ENCODE data around the gene ATXN7L3. TPM values are rescaled to one million over a fixed set of nuclear protein-coding genes. Genes with fewer than 3 reads are reported as not detected.

ATXN7L3 gene
- total RNA-seq, 4 donors from 2014 or later: 40.9 to 60.4 (median 52.7) TPM

GRCh38 chr17:44205962-44206824 lies 6.5 kb upstream of the ATXN7L3 start:
- peak overlapping the region in 1 of 4 donors; percentile 39 for H3K27ac ChIP-seq

GRCh38 chr17:44204441-44204882 lies 4.8 kb upstream of the ATXN7L3 start:
- Histone ChIP-seq H3K9me3 (no peaks in the 10 kb centered on the region), H3K4me3 (no peak overlapping the region), H3K27ac (peak overlapping the region in 2 of 4 donors; percentile 19 to 99), H3K4me1 (peaks cover 0 to 41% (median 4%) of the 10 kb centered on the region in 4 donors), H3K36me3 (peaks cover 2 to 31% (median 11%) of the 10 kb centered on the region in 3 donors), H3K27me3 (no peaks in the 10 kb centered on the region)
- 52 to 64% methylated on average over 5 of the region's 5 CpGs for WGBS, 2 donors
- no peak for DNase-seq (ENCODE audit: low spot score in 2 of 2)
- no peak for TF ChIP-seq POLR2A (IDR thresholded peaks at IDR 0.05)

More at GRCh38 chr17:44205962-44206824, 6.5 kb upstream of the ATXN7L3 start:
- DNase-seq (ENCODE audit: low spot score in 2 of 2): no peak
- H3K36me3 ChIP-seq: peaks cover 2 to 46% (median 11%) of the 10 kb centered on the region in 3 donors
- no peaks in the 10 kb centered on the region for H3K27me3 ChIP-seq
- H3K4me1 ChIP-seq: peaks cover 0 to 47% (median 13%) of the 10 kb centered on the region in 4 donors
- TF ChIP-seq CTCF (IDR thresholded peaks at IDR 0.05): no peak
- no peak for TF ChIP-seq EP300 (IDR thresholded peaks at IDR 0.05)
- no peak for TF ChIP-seq POLR2A (IDR thresholded peaks at IDR 0.05)
- no peak overlapping the region for H3K4me3 ChIP-seq
- no peaks in the 10 kb centered on the region for H3K9me3 ChIP-seq
- WGBS, 2 donors: 41 to 45% methylated on average over 13 of the region's 13 CpGs

- 54 to 56% methylated on average over 9 of the region's 9 CpGs for WGBS, 2 donors
- no peaks in the 10 kb centered on the region for H3K27me3 ChIP-seq
- H3K27ac ChIP-seq: peak overlapping the region in 3 of 4 donors; percentile 46 to 99 (median 72)
- DNase-seq (ENCODE audit: low spot score in 2 of 2): peak in 1 of 2 donors; percentile 39
- H3K36me3 ChIP-seq: peaks cover 0 to 26% (median 11%) of the 10 kb centered on the region in 3 donors
- TF ChIP-seq CTCF (IDR thresholded peaks at IDR 0.05) (peak; percentile 39 to 67 (median 62)), POLR2A (IDR thresholded peaks at IDR 0.05) (no peak), EP300 (IDR thresholded peaks at IDR 0.05) (no peak)
- no peak overlapping the region for H3K4me3 ChIP-seq
- H3K4me1 ChIP-seq: peaks cover 0 to 41% (median 4%) of the 10 kb centered on the region in 4 donors
- no peaks in the 10 kb centered on the region for H3K9me3 ChIP-seq
Observed at GRCh38 chr17:44203731-44204440, 4.2 kb upstream of the ATXN7L3 start.

GRCh38 chr17:44202756-44203155 lies 3.1 kb upstream of the ATXN7L3 start:
- 46 to 54% methylated on average over 4 of the region's 4 CpGs for WGBS, 2 donors
- Histone ChIP-seq H3K27me3 (no peaks in the 10 kb centered on the region), H3K36me3 (peaks cover 0 to 14% (median 4%) of the 10 kb centered on the region in 3 donors), H3K4me1 (peaks cover 0 to 50% (median 11%) of the 10 kb centered on the region in 4 donors), H3K9me3 (no peaks in the 10 kb centered on the region), H3K27ac (peak overlapping the region in 3 of 4 donors; percentile 46 to 99 (median 72)), H3K4me3 (no peak overlapping the region)
- TF ChIP-seq CTCF (IDR thresholded peaks at IDR 0.05): no peak
- TF ChIP-seq EP300 (IDR thresholded peaks at IDR 0.05): peak; percentile 40 to 42
- DNase-seq (ENCODE audit: low spot score in 2 of 2): peak; percentile 34 to 41

GRCh38 chr17:44200478-44201155 lies 933 bp upstream of the ATXN7L3 start:
- Histone ChIP-seq H3K36me3 (peaks cover 0 to 19% (median 0%) of the 10 kb centered on the region in 3 donors), H3K4me1 (peaks cover 0 to 59% (median 13%) of the 10 kb centered on the region in 4 donors), H3K4me3 (peak overlapping the region; percentile 68 to 96 (median 88)), H3K9me3 (no peaks in the 10 kb centered on the region), H3K27me3 (no peaks in the 10 kb centered on the region), H3K27ac (peak overlapping the region; percentile 95 to 99 (median 98))
- TF ChIP-seq EP300 (IDR thresholded peaks at IDR 0.05) (no peak), CTCF (IDR thresholded peaks at IDR 0.05) (no peak), POLR2A (IDR thresholded peaks at IDR 0.05) (no peak)
- WGBS, 2 donors: 6 to 12% methylated on average over 17 to 34 of the region's 36 CpGs
- DNase-seq (ENCODE audit: low spot score in 2 of 2): no peak

Measured in tibial nerve (tissue), 4 donors.